Upper lobe of left lung (tissue), 4 donors: ENCODE results near the gene MYO9A.

Experiments used
- POLR2A ChIP-seq, 4 donors: fragments of 450-650 bp; IDR thresholded peaks; one replicate each; pipeline ENCODE4 v1.5.1; 2016 to 2017; ENCODE audit warnings: antibody characterized with exemption in 4 of 4, mild to moderate bottlenecking in 2 of 4
- TF ChIP-seq, protein P1 (sequence below), 6 experiments: fragments of 450-650 bp in 4 of 6; fragments of 200-600 bp in 2 of 6; sonication (generic) in 2 of 6; IDR thresholded peaks; one replicate each; pipeline ENCODE4 v1.5.1; 2016 to 2019; ENCODE audit warnings: antibody characterized with exemption in 6 of 6

DNA sequence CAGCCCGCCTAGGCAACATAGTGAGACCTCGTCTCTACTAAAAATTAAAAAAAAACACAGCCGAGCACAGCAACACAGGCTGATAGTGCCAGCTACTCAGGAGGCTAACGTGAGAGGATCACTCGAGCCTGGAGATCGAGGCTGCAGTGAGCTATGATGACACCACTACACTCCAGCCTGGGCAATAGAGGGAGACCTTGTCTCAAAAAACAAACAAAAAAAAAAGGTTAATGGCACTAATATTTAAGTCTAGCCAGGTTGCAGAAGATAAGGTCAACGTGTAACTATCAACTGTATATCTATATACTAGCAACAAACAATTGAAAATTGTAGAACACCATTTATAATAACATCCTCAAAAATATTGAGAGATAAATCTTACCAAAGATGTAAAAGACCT, 75.1 kb downstream of the MYO9A start:
- TF ChIP-seq, protein P1, sequence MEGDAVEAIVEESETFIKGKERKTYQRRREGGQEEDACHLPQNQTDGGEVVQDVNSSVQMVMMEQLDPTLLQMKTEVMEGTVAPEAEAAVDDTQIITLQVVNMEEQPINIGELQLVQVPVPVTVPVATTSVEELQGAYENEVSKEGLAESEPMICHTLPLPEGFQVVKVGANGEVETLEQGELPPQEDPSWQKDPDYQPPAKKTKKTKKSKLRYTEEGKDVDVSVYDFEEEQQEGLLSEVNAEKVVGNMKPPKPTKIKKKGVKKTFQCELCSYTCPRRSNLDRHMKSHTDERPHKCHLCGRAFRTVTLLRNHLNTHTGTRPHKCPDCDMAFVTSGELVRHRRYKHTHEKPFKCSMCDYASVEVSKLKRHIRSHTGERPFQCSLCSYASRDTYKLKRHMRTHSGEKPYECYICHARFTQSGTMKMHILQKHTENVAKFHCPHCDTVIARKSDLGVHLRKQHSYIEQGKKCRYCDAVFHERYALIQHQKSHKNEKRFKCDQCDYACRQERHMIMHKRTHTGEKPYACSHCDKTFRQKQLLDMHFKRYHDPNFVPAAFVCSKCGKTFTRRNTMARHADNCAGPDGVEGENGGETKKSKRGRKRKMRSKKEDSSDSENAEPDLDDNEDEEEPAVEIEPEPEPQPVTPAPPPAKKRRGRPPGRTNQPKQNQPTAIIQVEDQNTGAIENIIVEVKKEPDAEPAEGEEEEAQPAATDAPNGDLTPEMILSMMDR (IDR thresholded peaks at IDR 0.05): no peak
- TF ChIP-seq POLR2A (IDR thresholded peaks at IDR 0.05): no peak
